HG03565 (cell line): Measurements from ENCODE around the gene RAB10.
A peak's percentile ranks its signal among the peaks of the same experiment; 100 is the strongest.
"Not testable (repeated sequence)": the region's sequence is repeated elsewhere in the genome, so short reads cannot be mapped to it uniquely, and the experiment has no call there.

Experiments
- ATAC-seq: cut with Tn5 transposase; IDR thresholded peaks from one replicate; pipeline ENCODE4 v1.9.1; 2021; ENCODE audit warnings: mild to moderate bottlenecking, moderate library complexity; ENCODE audit not compliant: unreplicated experiment

RAB10 gene

DNA sequence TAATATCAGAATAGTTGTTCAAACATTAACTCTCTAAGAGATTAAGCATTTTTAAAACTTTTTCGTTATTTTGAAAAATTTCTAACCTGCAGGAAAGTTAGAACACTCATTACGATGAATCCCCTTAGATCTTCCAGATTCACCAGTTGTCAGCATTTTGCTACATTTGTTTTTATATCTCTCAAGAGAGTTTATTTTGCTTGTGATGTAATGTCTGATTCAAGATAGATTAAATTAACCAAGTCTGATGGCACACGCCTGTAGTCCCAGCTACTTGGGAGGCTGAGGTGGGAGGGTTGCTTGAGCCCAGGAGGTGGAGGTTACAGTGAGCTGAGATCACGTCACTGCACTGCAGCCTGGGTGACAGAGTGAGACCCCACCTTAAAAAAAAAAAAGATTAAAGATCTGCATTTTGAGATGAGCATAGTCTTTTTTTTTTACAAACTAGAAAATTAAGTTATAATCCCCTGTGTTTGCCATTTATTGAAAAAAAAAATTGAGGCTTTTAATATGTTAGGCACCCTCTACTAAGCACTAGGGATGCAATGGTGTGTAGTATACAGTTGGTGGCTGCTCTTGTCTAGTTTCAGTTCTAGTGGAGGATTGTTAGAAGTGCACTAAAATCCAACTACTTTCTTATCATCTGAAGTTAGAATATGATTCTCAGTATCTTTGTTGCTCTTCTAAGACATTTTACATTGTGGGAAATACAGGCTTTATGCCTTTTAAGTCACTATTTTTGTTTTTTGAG lies 20.9 kb downstream of the RAB10 start:
- no peak for ATAC-seq

DNA sequence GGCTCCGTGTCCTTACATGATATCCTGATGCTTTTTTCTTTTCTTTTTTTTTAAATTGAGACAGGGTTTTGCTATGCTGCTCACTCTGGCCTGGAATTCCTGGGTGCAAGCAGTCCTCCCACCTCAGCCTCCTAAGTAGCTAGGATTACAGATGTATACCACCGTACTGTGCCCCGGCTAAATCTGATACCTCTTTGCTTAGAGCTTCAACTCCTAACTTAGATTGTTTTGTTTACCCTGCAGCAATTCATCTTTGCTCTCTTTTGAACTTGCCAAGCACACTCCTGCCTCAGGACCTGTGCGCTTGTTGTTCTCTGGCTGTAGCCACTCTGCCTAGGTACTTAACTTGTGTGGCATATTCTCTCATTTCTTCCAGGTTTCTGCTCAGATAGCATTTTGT lies 24.5 kb downstream of the RAB10 start:
- ATAC-seq = no peak

DNA sequence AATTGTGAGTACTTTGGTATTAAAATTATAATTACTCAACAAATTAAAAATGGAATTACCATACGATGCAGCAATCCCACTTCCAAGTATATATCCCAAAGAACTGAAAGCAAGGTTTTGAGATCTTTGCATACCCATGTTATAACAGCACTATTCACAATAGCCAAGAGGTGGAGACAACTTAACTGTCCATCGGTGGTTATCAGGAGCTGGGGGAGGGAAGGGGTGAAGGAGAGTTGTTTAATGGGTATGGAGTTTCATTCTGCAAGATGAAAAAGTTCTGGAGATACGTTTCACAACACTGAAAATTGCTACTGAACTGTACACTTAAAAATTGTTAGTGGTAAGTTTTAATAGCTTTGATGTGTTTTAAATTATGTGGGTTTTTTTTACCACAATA lies 25.7 kb downstream of the RAB10 start:
- no peak for ATAC-seq

DNA sequence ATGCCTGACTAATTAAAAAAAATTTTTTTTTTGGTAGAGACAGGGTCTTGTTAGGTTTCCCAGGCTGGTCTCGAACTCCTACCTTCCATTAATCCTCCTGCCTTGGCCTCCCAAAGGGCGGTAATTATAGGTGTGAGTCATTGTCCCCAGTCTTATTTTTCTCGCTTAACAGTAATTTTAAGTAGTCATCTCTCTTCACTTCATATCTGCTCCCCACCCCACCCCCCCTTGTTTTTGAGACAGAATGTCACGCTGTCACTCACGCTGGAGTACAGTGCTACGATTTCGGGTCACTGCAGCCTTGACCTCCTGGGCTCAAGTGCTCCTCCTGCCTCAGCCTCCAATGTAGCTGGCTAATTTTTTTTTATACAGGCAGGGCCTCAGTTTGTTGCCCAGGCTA lies 27.7 kb downstream of the RAB10 start:
- ATAC-seq = no peak

DNA sequence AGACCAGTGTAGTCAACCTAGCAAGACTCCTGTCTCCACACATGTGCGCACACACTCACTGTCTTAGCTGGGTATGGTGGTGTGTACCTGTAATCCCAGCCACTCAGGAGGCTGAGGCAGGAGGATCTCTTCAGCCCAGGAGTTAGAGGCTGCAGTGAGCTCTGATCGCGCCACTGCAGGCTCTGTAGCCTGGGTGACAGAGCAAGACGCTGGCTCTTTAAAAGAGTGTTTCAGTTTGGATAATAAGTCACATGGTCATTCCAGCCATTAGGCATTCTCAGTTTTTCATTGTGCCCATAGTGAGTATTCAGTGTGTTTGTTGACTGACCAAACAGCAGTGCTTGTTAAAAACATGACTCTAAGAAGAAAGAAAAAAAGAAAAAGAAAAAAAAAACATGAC lies 31.0 kb downstream of the RAB10 start:
- no peak for ATAC-seq

DNA sequence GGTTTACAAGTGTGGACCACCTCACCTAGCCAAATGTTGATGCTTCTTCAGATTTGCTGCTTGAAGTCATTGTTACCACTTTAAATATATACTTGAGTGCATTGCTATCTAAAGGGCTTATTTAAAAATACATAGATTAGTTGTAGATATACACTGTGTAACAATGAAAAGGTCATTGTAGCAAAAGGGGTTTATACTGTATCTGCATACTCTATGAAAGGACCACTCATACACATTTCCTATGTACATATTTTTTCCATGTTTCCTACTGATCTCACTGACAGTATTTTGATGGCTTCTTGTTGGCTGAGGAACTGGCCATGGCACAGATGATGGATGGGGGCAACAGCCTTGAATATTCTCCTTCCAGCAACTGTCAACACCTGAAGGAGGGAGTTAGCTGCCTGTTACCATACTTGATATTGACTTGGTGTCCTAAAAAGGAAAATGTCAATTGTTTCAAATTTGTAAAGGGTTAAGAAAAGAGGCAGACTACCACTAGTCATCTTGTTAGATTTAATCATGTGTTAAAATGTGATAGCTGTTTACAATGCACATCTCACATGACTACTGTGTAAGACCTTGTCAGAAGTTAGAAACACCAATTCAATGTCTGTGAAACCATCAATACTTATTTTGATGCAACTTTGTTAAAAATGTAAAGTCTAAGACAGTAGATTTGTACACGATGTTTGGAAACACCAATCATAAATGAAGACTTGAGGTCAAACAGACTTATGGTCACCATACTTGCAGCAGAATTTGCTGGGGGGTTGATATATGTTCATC lies 33.5 kb downstream of the RAB10 start:
- ATAC-seq = no peak

DNA sequence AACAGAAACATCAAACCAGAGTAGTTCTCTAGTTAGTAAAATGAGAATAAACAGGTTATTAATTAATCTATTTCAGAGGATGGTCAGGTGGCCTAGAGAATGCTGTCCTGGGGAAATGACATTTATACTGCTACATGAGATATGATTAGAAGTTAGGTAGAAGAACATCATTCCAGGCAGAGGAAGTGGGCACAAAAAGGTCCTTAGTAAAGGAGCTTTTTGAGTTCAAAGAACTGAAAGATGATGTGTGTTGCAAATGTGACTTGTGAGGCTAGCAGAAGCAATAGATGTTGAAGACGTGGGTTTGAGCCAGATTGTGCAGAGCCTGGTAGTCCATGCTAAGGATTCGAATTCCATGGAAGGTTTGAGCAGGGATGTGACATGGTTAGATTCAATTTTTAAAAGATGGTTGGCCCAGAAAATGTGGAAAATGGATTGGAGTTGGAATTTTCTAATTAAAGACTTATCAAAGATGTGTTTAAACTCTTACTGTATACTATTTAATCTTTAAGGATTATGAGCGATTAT lies 34.2 kb downstream of the RAB10 start:
- ATAC-seq = no peak

DNA sequence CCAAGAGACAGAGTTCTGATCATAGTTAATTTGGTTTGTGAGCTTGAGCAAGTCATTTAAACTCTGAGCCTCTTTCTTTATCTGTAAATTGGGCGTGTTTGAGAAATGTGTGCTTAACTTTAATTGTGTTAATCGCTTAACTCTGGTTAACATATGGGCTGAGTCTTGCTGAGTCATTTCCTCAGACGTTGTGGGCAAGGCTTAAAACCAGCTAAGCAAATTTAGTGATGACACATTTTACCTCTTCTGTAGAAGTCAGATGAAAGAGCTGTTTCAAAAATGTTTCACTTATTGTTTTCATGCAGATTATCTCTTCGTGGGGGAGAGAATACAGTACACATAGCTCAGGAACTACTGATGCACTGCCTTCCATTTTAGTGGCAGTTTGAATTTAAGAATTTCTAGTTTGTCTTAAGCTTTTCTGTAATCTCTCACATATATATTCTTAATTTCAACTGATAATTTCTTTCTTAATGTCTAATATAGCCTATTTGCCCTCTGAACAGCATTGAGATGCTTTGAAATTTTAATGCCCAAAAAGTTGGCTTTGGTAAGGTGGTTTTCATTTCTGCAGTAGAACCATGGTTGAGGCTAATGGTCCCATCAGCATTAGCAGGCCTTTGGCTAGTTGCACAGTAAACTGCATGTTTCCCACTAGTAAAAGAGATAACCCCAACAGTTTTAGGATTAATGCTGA lies 34.9 kb downstream of the RAB10 start:
- ATAC-seq = peak; percentile 85

DNA sequence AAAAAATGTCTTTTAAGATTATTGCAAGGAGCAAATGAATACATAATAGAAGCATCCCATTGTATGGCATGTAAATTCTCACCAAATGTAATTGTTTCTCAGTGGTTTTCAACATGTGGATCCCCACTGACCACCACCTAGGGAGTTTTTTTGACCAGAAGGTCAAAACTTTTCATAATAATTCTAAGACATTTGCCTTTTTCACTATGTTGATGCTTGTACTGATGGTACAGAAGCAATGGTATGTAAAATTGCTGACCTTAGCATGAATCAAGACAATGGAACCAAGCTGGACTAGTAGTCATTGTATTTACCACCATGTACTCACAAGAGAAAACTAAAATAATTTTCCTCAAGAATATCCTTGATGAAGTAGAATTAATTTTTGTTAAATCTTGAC lies 36.8 kb downstream of the RAB10 start:
- no peak for ATAC-seq

DNA sequence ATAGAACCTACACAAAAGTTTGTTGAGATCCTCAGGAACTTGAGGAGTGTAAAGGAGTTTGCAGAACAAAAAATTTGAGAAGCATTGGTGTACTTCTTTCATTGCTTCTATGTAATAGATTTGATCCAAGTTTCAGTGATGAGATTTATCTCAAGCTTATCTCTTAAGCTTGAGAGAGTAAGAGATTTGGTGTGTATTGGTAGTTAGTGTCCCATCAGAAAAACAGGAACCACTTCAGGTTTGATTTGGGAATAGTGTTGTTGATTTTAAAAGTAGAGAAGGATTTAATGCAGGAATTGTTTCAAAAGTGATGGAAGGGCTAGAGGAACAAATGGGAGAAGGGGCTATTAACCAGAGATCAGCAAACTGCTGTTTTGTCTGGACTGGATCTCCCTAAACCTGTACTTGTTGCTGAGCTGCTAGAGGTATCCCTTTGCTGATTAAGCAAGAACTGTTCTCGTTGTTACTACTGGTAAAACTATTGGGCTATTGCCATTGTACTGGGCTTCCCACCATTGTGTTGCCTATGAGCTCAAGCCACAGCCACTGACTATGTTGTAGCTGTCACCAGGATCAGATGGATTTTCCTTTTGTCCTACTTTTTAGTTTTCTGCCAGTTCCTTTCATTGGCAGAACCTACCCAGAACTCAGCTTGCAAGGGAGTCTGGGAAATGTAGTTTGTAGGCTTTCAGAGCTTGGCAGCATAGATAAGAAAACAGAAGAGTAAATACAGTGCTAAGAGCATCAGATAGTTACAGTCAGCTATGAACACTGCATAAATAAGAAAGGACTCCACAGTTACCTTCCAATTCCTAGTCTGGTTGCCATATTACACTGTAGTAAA lies 39.3 kb downstream of the RAB10 start:
- ATAC-seq = no peak

DNA sequence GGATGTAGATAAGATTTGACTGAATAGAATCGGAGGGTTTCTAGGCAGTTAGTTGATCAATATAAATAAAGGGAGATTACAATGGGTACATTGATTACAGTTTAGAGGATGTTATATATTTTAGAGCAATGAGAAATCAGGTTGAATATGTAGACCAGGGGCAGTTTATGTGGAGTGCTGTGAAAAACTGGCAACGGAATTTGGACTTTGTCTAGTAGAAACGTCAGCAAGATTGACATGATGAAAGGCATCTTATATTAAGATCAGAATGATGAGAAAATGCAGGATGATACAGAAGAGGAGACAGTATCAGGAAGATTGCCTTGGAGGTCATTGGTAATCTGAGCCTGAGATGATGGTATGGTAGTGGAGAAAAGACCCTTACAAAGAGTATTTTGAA lies 39.9 kb downstream of the RAB10 start:
- no peak for ATAC-seq

DNA sequence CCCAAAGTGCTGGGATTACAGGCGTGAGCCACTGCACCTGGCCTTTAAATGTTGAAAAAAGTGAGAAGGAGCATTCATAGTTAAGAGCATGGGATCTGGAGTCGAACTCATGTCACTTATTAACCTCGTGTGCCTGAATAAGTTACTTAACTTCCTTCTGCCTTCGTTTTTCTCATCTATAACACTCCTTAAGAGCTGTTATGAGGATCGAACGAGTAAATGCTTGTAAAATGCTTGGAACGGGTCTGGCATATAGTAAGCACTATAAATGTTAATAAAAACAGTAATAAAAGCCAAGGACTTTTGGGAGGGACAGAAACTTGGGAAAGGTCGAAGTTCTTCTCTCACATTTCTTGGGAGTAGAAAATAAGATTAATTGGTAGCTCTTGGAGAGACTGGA lies 40.8 kb downstream of the RAB10 start:
- ATAC-seq = no peak

DNA sequence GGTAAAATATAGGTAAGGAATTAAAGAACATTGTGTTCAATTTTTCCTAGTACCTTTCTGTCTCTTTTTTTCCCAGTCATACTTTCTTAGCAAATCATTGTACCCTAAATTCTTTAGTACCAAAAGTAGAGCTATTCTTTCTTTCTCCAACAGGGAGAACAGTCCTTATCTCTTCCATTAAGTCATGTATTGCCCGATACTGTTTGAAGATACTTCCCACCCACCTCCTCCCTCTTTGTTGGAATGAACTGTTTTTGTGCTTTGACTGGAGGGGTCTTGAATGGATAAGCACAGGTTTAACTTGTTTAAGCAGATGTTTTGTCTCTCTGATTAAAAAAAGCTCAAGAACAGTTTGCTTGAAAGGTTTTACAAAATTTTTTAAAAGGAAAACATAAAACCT lies 41.3 kb downstream of the RAB10 start:
- no peak for ATAC-seq

DNA sequence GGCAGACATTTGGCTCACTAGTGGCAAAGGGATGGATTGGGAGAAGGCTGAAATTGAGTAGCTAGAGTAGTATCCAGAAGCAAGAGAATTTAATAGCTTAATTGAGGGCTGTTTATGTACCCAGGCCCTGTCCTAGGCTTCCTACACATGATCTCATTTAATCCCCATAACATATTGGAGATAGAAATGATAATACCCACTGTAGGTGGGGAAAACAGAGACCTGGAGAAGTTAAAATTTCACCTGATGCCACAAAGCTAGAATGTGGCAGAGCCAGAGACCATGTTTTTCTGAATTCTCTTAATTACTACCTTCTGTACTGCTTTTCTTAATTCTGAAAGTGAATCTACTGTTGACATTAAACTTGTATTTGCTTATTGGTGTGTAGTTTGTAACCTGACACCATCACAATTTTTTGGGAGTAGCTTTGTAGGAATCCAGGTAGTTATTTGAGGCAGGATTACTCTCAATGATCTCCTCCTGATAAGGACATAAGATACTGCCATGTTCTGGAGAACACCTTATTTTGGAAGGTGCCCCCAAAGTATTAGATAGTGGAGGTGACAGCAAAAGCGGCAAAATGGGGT lies 42.2 kb downstream of the RAB10 start:
- no peak for ATAC-seq

DNA sequence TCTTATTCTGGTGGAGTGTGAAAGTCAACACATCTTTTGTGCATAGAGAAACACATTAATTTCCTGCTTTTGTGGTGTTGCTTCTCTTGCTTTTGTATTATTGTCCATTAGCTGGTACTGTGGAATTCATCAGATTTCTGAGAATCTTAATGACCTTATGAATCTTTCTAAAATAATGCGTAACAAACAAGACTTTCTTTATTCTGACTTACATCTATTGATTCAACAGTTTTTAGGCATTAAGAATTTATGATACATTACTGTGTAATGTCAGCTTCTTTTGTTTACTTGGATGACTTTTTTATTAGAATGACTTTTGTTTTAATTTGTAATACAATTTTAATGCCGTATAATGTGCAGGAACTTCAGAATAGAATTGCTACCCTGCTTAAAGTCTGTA lies 43.4 kb downstream of the RAB10 start:
- ATAC-seq = no peak

DNA sequence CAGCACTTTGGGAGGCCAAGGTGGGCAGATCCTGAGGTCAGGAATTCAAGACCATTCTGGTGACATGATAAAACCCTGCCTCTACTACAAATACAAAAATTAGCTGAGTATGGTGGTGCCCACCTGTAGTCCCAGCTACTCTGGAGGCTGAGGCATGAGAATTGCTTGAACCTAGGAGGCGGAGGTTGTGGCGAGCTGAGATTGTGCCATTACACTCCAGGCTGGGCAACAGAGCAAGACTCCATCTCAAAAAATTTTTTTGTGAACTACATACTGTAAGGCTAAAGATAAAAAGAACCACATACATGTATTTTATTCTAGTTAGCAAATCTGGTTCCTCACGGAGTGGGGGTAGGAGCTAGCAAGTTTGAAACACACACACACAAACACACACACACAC lies 45.1 kb downstream of the RAB10 start:
- no peak for ATAC-seq

DNA sequence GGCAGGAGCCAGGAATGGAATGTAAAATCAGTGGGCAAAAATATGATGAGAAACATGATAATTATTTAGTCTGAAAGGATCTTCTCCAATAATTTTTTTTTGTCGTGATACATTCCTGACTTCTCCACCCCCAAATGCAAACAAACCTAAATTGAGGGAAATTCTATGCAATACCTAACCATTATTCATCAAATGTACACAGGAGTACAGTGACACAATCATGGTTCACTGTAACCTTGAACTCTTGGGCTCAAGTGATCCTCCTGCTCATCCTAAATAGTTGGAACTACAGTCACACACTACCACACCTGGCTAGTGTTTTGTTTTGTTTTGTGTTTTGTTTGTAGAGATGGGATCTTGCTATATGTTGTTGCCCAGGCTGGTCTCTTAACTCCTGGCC lies 46.5 kb downstream of the RAB10 start:
- no peak for ATAC-seq

DNA sequence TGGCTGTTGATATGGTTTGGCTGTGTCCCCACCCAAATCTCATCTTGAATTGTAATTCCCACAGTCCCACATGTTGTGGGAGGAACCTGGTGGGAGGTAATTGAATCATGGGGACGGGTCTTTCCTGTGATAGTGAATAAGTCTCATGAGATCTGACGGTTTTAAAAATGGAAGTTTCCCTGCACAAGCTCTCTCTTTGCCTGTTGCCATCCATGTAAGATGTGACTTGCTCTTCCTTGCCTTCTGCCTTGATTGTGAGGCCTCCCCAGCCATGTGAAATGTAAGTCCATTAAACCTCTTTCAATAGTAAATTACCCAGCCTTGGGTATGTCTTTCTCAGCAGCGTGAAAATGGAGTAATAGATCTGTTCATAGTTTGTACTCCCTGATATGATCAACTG lies 47.0 kb downstream of the RAB10 start:
- not testable (repeated sequence) for ATAC-seq

DNA sequence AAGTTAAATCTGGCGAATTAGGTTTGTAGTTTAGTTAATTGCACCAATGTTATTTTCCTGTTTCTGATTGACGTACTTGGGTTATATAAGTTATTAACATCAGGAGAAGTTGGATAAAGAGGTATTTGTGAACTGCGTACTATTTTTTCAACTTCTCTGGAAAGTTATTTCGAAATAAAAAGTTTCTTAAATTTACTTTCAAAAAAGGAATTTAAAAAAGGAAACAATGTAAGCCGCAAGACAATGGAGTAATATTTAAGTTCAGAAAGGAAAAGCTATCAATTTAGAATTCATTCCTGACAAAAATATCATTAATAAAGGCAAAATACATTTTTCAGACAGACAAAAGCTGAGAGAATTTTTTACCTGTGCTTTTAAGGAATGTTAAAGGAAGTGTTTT lies 47.7 kb downstream of the RAB10 start:
- ATAC-seq = no peak

DNA sequence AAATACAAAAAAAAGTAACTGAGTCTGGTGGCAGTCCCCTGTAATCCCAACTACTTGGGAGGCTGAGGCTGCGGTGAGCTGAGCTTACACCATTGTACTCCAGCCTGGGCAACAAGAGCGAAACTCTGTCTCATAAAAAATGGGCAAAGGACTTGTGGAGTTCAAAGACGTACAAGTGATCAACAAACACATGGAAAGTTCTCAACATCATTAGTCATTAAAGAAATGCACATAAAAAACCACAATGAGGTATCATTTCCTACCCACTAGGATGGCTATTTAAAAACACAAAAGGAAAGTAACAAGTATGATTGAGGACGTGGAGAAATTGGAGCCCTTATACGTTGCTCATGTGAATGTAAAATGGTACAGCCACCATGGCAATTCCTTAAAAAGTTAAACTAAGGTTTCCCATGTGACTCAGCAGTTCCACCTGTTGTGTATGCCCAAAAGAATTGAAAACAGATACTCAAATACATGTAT lies 52.3 kb downstream of the RAB10 start:
- ATAC-seq = no peak
